Activated effector memory CD4-positive, alpha-beta T cell treated with Interleukin-2 at 50 U/mL for 16 hours (primary cell): ENCODE results near the gene TTC7B.

Experiments used
- DNase-seq: peaks from one replicate; pipeline ENCODE4 v3.0.0-alpha.2; 2020

TTC7B gene

DNA sequence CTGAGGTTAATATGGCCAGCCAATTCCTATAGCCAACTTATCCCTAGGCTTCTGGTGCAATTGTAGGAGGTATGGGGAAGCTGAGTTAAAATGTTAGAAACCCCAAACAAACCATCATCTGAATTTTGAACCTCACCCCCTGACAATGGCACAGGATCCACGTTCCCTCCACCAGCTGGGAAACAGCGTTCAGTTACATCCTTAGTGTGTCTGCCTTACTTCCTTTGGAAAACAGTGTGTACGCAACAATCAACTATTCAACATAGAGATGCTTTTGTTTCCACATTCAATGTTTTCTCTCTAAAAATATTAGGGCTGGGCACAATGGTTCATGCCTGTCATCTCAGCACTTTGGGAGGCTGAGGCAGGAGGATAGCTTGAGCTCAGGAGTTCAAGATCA is 203.4 kb downstream of the TTC7B start:
- DNase-seq = no peak

DNA sequence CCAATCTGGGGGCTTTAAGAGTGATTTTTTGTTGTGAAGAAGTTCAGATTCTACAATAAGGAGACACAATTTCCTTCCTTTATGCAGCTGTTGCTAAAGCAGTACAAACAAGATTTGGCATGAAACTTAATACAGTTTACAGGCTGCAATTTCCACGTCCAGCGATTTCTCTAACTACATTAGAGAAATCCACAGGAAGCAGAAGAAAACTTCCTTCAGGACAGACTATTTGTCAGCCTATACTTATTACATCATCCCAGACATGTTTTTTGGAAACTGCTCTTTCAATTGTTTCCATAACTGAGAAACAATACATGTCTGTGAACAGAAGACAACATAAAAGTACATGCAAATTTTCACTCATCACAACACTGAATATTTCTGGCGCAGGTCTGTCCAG is 204.3 kb downstream of the TTC7B start:
- no peak for DNase-seq

DNA sequence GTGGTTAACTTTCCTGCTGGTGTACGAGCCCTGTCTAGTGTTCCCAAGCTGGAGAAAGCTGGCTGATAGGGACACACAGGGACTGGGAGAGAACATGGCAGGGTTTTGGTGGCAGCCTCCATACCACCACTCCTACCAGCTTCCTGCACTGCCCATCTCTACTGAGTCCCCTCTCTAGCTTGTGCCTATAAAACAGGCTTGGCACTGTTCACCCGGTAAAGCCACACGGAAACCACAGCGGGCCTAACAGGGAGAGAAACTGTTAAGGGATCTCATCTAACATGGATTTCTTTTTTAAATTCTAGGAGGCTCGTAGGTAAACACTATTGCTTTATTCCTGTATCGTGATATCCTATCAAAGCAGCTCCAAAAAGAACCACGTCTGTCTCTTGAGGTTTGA is 204.7 kb downstream of the TTC7B start:
- no peak for DNase-seq

DNA sequence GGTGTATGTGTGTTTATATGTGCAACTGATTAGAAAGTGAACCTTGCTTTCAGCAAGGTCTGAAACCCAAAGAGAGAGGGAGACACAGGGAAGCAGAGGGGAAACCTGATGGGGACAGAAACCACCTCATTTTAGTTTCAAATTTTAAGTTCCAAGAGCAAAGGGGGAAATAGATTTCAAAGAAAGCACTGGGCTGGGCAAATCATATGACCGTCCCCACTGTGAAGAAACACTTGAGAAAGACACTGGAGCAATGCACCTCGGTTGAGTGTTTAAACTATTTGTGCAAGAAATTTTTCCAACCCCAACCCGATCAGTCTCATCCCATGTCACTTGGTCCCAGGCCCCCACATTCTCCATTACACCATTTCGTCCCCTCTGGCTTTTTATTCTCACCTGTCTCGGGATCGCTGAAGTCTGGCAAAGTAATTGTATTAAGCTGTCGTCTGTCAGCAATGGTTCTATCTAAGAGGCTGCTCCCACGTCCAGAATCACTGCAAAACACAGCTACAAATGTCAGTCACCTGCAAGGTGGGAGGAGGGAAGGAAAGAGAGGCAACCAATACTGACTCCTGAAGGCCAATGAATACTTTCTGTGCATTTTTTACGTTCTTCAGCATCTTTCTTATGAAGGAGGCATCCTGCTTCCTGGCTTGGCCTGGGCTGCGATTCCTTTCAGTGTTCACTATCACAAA is 205.7 kb downstream of the TTC7B start:
- DNase-seq = no peak

DNA sequence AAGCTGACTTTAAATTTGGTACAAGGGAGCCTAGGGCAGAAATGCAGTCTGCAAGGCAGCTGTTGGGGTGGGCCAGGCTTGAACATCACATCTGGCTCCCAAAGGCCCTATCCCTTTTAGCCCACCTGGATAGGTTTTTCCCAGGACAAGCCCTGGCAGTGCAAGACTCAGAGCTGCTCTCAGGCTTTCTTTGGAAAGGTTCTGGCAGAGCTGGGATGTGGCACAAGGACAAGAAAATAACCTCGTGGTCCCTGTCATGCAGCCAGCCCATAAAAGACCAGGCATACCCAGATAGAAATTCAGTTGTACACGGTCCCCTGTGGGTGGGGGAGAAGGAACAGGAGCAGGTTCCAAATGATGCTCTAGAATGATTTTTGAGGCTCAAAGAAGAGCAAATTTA is 206.9 kb downstream of the TTC7B start:
- no peak for DNase-seq

DNA sequence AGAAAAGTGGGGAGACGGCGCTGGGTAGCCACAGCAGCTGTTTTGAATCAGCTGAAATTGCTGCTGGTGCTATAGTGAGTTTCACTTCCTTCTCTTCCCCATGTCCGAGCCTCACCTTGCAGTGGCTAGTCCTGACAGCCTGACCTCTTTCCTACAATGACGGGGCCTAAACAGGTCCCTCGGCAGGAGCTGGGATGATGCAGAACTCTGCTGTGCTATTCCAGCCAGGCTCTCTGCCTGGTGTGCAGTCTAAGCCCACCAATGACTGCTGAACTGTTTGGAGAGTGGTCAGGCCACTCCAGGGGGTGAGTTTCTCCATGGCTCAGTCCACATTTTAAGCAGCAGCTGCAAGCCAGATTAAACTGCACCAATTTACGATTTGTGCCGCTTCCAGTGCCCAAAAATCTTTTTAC is 207.3 kb downstream of the TTC7B start:
- DNase-seq = no peak

DNA sequence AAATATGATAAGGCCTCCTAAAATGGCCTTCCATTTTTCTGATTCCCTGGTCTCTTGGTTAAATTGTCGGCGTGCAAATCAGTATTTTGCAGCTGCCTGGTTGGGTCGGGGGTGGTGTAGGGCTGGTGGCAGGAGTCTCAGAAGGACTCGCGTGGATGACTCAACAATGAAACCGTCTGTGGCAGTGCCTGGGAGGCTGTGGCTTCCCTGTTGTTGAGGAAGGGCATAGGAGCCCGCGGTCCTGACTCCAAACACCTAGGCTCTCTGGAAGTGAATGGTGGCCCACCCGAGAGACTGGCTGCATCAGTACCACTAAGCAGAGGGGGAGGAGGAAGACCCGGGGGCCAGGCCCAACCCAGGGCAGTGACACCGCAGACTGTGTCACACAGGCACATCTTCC is 207.9 kb downstream of the TTC7B start:
- no peak for DNase-seq

DNA sequence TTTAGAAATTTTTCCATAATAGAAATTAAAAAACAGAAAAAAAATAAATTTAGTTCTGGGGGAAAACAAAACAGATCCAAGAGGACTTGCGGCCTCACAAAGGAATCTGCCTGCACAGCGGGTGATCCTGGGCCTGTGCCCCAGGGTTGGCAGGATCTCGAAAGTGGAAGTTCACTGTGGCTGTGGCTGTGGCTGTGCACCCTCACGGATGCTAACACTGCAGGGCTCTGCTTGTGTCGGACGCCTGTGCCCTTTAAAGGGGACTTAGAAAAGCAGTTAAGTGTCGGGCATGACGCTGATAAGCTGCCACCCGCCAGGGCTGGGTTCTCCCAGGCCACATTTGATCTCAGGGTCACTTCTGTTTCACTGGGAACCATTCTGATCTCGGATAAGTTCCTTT is 209.1 kb downstream of the TTC7B start:
- no peak for DNase-seq

DNA sequence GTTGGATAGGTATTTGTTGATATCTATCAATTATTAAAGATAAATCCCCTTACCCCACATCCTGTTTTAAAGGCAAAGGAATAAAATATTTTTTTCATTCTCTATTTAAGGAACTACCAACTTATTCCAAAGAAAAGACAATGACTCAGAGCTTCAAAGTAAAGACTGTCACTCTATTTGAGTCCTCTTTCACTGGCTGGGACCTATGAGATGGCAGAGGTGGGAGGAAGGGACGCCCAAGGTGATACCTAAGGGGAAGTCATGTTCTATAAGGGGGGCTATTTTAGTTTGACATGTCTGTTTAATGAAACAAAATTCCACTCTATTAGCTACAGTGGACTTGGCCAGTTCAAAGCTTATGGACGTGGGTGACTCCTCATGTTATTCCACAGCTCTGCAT is 209.8 kb downstream of the TTC7B start:
- no peak for DNase-seq

DNA sequence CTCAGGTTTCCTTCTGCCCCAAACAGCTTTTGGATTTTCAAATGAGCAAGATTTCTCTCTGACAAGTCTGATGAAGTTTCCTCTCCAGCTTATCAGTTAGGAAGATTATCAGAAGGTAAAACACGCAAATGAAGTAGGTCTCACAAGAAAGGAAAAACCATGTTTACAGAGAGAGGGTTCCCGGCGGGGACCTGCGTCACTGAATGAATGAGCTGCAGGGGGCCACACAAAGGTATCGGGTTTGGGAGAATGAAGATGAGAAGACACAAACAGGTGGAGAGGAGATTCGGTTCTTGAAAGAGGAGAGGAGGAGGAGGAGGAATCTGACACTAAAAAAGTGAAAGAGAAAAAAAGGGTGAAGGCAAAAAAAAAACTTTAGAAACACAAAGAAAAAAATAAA is 210.8 kb downstream of the TTC7B start:
- no peak for DNase-seq

DNA sequence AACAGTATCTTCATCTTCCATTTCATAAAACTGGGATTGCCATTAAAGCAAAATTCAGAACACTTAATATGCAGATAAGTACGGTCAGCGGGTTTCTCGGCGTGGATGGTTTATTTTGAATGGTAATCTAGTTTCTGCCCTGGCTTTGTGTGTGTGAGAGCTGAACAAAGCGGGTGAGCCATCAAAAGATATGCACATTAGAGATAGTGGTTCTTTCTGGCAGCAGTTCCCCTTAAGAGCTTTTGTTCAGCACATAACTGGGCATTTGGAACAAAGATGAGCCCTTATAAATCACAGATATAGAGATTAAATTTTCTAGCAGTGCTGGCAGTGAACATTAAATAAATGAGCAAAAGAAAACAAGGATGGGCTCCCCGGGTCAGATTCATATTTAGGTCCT is 211.9 kb downstream of the TTC7B start:
- DNase-seq = no peak

DNA sequence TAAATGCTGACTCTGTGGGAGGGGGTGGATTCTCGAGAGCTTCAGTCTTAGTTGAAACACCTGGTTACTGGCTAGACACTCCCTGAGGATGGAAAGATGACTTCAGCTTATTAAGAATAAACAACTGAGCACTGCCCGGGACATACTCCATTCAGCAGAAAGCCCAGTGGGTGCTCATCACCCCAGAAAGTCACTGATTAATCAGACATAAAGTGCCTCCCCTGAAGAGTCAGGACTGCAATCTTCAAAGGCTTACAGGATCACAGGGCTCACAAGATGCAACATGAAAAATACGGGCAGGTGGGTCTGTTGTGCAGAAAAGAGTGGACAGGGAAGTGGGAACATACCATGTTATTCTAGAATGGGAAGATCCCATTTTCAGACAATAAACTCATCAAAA is 212.4 kb downstream of the TTC7B start:
- DNase-seq = no peak

DNA sequence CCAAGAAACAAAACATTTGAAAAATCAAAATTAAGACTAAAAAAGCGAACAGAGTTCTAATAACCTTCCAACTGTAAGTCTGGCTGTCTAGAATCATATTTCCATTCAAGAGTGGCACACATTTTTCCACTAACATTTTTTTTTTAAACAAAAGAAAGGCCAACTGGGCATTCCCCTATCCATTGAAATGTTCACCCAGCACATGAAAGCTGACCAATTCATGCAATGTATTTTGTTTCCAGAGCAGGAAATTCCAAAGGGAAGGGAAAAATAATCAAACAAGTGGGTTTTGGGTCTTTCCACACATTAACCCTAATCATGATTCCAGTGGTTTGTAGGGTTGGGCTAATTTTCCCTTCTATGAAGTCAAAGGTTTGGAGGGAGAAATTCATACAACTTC is 212.9 kb downstream of the TTC7B start:
- no peak for DNase-seq

DNA sequence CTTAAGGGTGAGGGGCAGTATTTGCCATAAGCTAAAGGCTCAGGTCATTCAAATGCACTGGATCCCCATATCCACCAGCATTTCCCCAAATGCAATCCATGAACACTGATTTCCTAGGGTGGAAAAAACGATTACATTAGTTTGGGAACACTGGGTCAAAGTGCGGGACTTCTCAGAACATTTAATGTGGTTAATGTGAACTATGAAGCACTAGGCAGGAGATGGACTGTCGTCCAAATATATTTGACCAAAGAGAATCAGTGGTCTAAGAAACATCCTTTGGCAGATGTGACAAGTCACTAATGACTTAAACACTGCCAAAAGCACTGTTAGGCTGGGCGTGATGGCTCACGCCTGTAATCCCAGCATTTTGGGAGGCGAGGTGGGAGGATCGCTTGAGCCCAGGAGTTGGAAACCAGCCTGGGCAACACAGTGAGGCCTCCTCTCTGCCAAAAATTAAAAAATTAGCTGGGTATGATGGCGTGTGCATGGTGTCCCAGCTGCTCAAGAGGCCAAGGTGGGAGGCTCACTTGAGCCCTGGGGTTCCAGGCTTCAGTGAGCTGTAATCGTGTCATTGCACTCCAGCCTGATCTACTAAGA is 214.0 kb downstream of the TTC7B start:
- DNase-seq = no peak

DNA sequence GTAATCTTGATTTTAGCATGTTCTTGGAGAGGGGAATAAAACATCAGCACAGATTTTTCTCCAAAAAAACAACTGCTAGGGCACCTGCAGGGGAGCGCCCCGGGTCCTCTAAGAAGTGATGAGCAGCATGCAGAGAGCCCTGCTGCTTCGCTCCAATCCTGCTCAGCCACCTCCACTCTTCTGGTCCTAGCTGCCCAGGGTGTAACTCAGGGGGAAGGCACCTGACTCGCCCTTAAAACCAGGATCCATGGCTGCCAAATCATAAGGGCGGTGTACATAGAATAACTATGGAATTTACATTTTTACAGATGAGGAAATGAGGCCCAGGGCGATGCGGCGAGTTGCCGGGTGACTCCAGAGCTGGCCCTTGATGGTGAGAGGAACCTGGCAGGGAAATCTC is 214.7 kb downstream of the TTC7B start:
- DNase-seq = no peak

DNA sequence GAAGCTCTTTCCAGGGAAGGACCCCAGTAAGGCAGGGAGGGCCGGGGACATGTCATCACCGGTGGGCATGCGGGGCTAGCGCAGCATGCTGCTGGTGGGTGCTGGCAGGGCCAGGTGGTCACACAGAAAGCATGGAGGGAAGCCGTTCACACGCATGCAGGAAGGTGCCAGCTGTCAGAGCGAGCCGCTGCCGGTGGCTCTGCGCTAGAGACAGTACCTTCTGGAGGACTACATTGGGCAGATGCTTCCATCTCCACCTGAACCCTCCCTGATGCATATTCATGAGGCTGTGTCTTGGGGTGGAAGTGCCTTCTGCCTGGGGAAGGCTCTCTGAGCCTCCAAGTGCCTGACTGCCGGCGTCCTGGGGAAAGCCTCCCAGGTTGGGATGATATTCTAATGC is 215.6 kb downstream of the TTC7B start:
- DNase-seq = no peak

DNA sequence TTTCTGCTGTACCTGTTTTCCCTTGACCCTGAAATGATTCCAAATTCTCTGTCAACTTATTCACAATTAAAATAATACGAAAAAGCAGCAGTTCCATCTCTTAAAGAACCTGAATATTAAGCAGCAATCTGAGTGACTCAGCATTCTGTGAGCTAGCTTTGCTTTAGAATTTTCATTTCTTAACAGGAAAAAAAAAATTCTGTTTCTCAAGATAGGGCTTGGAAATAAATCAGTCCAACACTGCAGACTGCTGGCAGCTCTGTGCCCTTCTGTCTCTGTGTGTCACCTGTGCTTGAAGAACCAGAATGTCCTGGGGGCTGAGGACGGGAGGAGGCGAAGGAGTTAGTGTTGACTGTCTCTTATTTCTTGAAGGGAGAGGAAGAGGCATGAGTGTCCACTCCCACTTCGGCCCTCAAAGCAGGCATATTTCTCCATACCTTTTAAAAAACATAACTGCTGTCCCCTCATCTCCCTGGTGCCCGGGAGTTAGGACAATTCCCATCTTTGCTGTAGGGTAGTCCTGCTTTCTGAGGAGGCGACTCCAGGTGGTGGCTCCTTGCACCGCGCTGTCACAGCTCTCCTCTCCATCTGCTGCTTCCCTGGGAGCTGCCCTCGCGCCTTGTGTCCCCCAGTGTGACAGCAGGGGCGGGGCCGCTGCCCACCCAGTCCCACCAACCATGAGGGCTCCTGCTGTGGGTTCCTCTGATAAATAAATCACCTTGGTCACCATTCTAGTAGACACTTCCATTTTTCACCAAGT is 216.3 kb downstream of the TTC7B start:
- no peak for DNase-seq

DNA sequence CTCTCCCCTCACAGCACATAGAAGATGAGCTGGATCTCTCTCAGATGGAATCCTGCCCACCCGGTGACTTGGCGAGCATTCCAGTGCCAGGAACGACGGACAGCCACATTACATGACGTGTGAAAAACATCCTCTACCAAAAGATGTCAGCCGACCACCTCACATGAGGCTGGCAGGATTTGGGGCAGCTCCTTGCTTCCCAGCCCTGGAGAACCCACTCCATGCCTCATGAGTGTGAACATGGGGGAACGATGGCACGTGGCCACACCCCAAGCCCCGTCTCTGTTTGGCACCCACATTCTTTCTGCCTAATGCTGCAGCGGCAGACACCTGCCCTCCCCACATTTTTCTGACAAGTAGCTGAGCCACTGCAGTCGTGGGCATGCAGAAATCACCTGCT is 216.9 kb downstream of the TTC7B start:
- DNase-seq = no peak

DNA sequence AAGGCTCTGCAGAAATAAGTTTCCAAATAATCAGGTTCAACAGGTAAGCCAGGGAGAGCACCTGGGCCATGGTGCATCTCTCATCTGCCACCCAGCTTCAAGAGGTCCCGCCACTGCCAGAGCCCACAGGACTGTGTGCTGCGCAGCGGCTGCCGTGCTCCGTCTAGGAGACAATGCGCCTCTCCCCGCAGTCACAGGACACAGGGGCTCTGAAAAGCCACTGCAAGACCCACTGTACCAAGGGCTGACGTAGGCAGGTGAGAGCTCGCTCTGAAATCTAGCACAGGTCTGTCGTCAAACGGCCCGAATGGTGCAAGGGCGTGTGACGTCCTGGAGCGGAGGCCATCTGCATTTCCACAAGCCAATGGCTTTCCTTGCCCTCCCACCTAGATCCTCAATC is 218.3 kb downstream of the TTC7B start:
- DNase-seq = no peak

DNA sequence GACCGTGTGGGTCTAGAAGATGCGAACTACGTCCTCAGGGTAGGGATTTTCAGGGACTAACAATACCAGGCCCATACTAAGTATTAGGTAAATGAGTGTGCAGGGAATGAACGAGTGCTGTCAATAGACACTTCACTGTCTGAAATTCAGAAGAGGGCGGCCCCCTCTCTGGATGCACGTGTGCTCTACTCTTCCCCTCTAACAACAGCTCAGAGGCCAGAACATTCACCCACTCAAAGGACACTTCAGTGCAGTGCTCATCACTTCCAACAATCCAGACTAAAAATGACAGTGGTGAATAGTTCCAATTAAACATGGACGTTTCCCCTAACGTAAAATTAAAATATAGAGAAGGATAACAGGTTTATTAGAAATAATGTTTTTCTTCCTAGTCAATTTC is 219.5 kb downstream of the TTC7B start:
- DNase-seq = no peak

DNA sequence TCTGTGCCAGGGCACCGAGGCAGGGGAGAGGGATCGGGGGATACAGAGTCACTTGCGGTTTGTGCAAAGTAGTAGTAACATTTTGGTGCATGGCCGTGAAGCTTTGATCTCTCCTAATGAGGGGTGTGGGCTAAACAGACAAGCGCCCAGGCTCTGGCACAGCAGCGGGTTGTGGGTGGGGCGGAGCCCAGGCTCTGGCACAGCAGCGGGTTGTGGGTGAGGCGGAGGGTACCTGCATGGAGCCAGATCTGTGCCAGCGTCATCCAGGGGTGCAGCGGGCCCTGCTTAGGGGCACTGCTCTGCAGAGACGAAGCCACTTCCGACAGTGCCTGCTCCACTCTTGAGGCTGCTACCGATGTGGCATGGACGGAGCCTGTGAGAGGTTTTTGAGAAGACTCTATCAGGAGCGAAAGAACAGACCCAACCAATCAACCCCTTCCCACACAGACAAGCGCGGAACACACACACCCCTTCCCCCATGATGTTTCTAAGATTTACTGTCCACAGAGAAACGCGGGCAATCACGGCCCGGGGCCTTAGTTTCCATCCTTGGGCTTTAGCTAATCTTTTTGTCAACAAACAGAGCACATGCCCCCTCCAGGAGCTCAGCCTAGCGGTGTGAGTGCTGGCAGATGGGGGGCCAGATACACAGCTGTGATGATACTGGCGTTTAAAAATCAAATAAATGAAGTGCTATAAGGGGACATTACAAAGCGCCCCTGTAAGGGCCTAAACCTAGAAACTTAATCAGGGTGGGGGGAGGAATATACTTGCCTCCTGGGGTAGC is 222.8 kb downstream of the TTC7B start:
- DNase-seq = no peak

DNA sequence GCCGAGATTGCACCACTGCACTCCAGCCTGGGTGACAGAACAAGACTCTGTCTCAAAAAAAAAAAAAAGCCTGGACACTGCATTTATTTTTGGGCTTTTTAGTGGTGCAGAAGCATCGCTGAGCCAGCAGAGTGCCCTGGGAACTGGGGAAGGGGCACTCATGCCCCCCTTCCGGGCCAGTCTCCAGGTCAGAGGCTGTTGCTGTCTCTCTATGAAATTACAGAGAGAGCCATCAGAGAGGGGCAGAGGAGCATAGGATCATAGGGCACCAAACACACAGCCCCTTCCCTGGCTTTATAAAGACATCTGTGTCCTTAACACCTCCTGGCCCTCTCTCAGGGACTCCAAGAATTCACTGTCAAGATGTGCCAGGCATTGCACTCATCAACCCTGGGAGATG is 223.6 kb downstream of the TTC7B start:
- no peak for DNase-seq

DNA sequence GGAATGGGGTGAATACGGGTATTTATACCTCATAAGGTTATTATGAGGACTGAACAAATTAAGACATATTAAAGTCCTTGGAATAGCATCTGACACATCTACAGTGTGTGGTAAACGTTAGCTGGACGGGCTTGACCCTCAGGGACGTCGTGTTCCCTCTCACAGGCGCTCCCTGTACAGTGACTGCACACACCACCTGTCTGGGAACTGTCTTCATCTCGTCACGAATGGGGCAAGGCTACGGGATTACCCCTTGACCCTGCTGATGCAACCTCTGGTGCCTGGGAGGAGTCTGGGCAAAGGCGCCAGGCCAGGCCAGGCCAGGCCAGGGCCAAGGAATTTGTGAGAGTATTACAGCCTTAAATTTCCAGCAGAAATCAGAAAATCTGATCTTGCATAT is 228.3 kb downstream of the TTC7B start:
- DNase-seq = no peak
